Esophagus squamous epithelium (tissue), 5 donors: ENCODE results near the gene FOXQ1. TPM values are rescaled to one million over a fixed set of nuclear protein-coding genes. Genes with fewer than 3 reads are reported as not detected.

ENCODE experiments used
- DNase-seq: peaks from one replicate; lab custom pipeline; 2025; lab: John Stamatoyannopoulos, UW
- H3K27ac ChIP-seq, 4 donors: fragments of 200-600 bp; sonication (generic); one replicate each; pipeline ENCODE4 v1.5.1; 2016 to 2019; ENCODE audit warnings: mild to moderate bottlenecking in 1 of 4
- H3K27me3 ChIP-seq, 4 donors: fragments of 200-600 bp; sonication (generic); 1 replicate in 3 of 4; 2 replicates in 1 of 4; pipeline versions ENCODE4 v1.5.1 to v1.6.0; 2017 to 2021; ENCODE audit warnings: antibody characterized with exemption in 1 of 4
- H3K36me3 ChIP-seq, 3 donors: fragments of 200-600 bp; sonication (generic); one replicate each; pipeline ENCODE4 v1.5.1; 2016 to 2019
- H3K4me1 ChIP-seq, 3 donors: fragments of 200-600 bp; sonication (generic); one replicate each; pipeline ENCODE4 v1.5.1; 2017 to 2019
- H3K4me3 ChIP-seq, 4 donors: fragments of 200-600 bp; sonication (generic); 1 replicate in 3 of 4; 2 replicates in 1 of 4; pipeline ENCODE4 v1.5.1; 2016 to 2019; ENCODE audit warnings: mild to moderate bottlenecking in 2 of 4, moderate library complexity in 1 of 4
- H3K9me3 ChIP-seq, 3 donors: fragments of 200-600 bp; sonication (generic); one replicate each; pipeline ENCODE4 v1.5.1; 2016 to 2019
- CTCF ChIP-seq, 6 experiments: fragments of 450-650 bp in 4 of 6; fragments of 200-600 bp in 2 of 6; sonication (generic) in 2 of 6; IDR thresholded peaks; one replicate each; pipeline ENCODE4 v1.5.1; 2016 to 2019; ENCODE audit warnings: antibody characterized with exemption in 6 of 6, mild to moderate bottlenecking in 4 of 6, moderate library complexity in 4 of 6
- POLR2A ChIP-seq, 4 donors: fragments of 450-650 bp; IDR thresholded peaks; one replicate each; pipeline ENCODE4 v1.6.1; 2017; ENCODE audit warnings: antibody characterized with exemption in 4 of 4, mild to moderate bottlenecking in 4 of 4, moderate library complexity in 3 of 4
- WGBS, 2 donors: methylation state at CpG; one replicate each; pipeline ENCODE4 v1.1.5; 2018; 5-methylcytosine and 5-hydroxymethylcytosine counted together
- intact Hi-C: fragments of 100-400 bp; cut with DNase I; formaldehyde crosslinking; loops from one replicate; pipeline ENCODE4 v1.15.0; 2022
- total RNA-seq, 4 donors: library from RNA; depleted of rRNA; stranded (reverse); fragments of >200 nt; gene quantifications; one replicate each; pipeline ENCODE4 v1.1.0, GENCODE V29; 2016
- donor health status: DM: yes; HTN: yes; CAD: no.

Gene FOXQ1
- total RNA-seq, 4 donors from 2014 or later: 8.1 to 13.0 (median 10.7) TPM

- intact Hi-C loops: no loop called here
- Histone ChIP-seq H3K4me1 (peaks cover 0 to 9% (median 0%) of the 10 kb centered on the region in 3 donors), H3K9me3 (no peaks in the 10 kb centered on the region), H3K36me3 (no peaks in the 10 kb centered on the region), H3K27me3 (no peaks in the 10 kb centered on the region), H3K27ac (no peak overlapping the region), H3K4me3 (no peak overlapping the region)
- WGBS, 2 donors: 80% methylated on average over 11 of the region's 11 CpGs
- TF ChIP-seq CTCF (IDR thresholded peaks at IDR 0.05) (no peak), POLR2A (IDR thresholded peaks at IDR 0.05) (no peak)
- DNase-seq: no peak
These were observed 47.1 kb upstream of the FOXQ1 start for GRCh38 chr6:1264619-1265445.

GRCh38 chr6:1266686-1267056, 45.2 kb upstream of the FOXQ1 start:
- Histone ChIP-seq H3K4me3 (no peak overlapping the region), H3K27me3 (no peaks in the 10 kb centered on the region), H3K27ac (no peak overlapping the region), H3K36me3 (no peaks in the 10 kb centered on the region), H3K9me3 (no peaks in the 10 kb centered on the region), H3K4me1 (peaks cover 0 to 9% (median 0%) of the 10 kb centered on the region in 3 donors)
- TF ChIP-seq POLR2A (IDR thresholded peaks at IDR 0.05) (no peak), CTCF (IDR thresholded peaks at IDR 0.05) (no peak)
- DNase-seq: no peak
- intact Hi-C loops: no loop called here
- WGBS, 2 donors: 89 to 97% methylated on average over 3 of the region's 3 CpGs

GRCh38 chr6:1267057-1267732, 44.7 kb upstream of the FOXQ1 start:
- TF ChIP-seq CTCF (IDR thresholded peaks at IDR 0.05): no peak
- no peak for TF ChIP-seq POLR2A (IDR thresholded peaks at IDR 0.05)
- intact Hi-C loops: no loop called here
- WGBS, 2 donors: 44 to 49% methylated on average over 8 of the region's 8 CpGs
- Histone ChIP-seq H3K4me3 (no peak overlapping the region), H3K9me3 (peaks cover 0 to under 1% (median 0%) of the 10 kb centered on the region in 3 donors), H3K4me1 (peaks cover 0 to 9% (median 0%) of the 10 kb centered on the region in 3 donors), H3K27me3 (no peaks in the 10 kb centered on the region), H3K36me3 (no peaks in the 10 kb centered on the region), H3K27ac (no peak overlapping the region)
- no peak for DNase-seq

GRCh38 chr6:1267790-1268762, 43.8 kb upstream of the FOXQ1 start:
- intact Hi-C loops: no loop called here
- DNase-seq: no peak
- no peak overlapping the region for H3K27ac ChIP-seq
- no peaks in the 10 kb centered on the region for H3K36me3 ChIP-seq
- TF ChIP-seq CTCF (IDR thresholded peaks at IDR 0.05) (no peak), POLR2A (IDR thresholded peaks at IDR 0.05) (no peak)
- no peaks in the 10 kb centered on the region for H3K27me3 ChIP-seq
- H3K4me3 ChIP-seq: no peak overlapping the region
- peaks cover 0 to 6% (median 0%) of the 10 kb centered on the region in 3 donors for H3K9me3 ChIP-seq
- H3K4me1 ChIP-seq: peaks cover 0 to 9% (median 0%) of the 10 kb centered on the region in 3 donors
- 75 to 79% methylated on average over 15 to 17 of the region's 18 CpGs for WGBS, 2 donors
